NCI-H146 (cell line): Measurements from ENCODE around the gene TMEM234.

Experiments used
- DNase-seq: peaks from one replicate; lab custom pipeline; 2025; lab: John Stamatoyannopoulos, UW

TMEM234 gene

GRCh38 chr1:32239790-32240139 is 17.6 kb upstream of the TMEM234 start:
- peak; percentile 68 for DNase-seq

GRCh38 chr1:32239337-32239736 is 17.2 kb upstream of the TMEM234 start:
- peak; percentile 52 for DNase-seq

GRCh38 chr1:32234792-32235191 is 12.6 kb upstream of the TMEM234 start:
- DNase-seq = no peak

GRCh38 chr1:32232558-32233304 is 10.6 kb upstream of the TMEM234 start:
- DNase-seq = no peak

- no peak for DNase-seq
Measured at GRCh38 chr1:32231843-32232432, 9.8 kb upstream of the TMEM234 start.

- no peak for DNase-seq
Measured at GRCh38 chr1:32228771-32229170, 6.6 kb upstream of the TMEM234 start.

- DNase-seq = no peak
Measured at GRCh38 chr1:32224285-32224684, 2.1 kb upstream of the TMEM234 start.

- DNase-seq = no peak
Measured at GRCh38 chr1:32223683-32224082, 1.5 kb upstream of the TMEM234 start.

- DNase-seq = no peak
Measured at GRCh38 chr1:32221581-32221979, 573 bp downstream of the TMEM234 start.

- DNase-seq = peak; percentile 12
Measured at GRCh38 chr1:32220746-32221580, 1.2 kb downstream of the TMEM234 start.

GRCh38 chr1:32219022-32219421 is 3.1 kb downstream of the TMEM234 start:
- DNase-seq = no peak

GRCh38 chr1:32216566-32216965 is 5.6 kb downstream of the TMEM234 start:
- no peak for DNase-seq

- DNase-seq = peak; percentile 28
Measured at GRCh38 chr1:32215629-32216480, 6.3 kb downstream of the TMEM234 start.

GRCh38 chr1:32208891-32209328 is 13.2 kb downstream of the TMEM234 start, which contains the start of gene DCDC2B:
Gene DCDC2B, plus strand, starts transcription at chr1:32209089. Its CDS starts 5 bp downstream, at chr1:32209094.
- peak; percentile 74 for DNase-seq

GRCh38 chr1:32208469-32208868 is 13.7 kb downstream of the TMEM234 start:
- DNase-seq = no peak

GRCh38 chr1:32205401-32206370 is 16.5 kb downstream of the TMEM234 start, which contains the start of gene IQCC:
Gene IQCC, plus strand, starts transcription at chr1:32205671. Its CDS starts 11 bp downstream, at chr1:32205682.
- peak; percentile 92 for DNase-seq

GRCh38 chr1:32204943-32205361 is 17.2 kb downstream of the TMEM234 start:
- DNase-seq = peak; percentile 30

- DNase-seq = peak; percentile 49
Measured at GRCh38 chr1:32201011-32201855, 20.9 kb downstream of the TMEM234 start.

- peak; percentile 66 for DNase-seq
Measured at GRCh38 chr1:32200226-32201010, 21.7 kb downstream of the TMEM234 start, which contains the start of gene CCDC28B. Gene CCDC28B, plus strand, starts transcription at chr1:32200595. Its CDS starts 1,341 bp downstream, at chr1:32201936.
